Measurements from ENCODE around the gene SYNE1.
A peak's percentile ranks its signal among the peaks of the same experiment; 100 is the strongest.

DNA sequence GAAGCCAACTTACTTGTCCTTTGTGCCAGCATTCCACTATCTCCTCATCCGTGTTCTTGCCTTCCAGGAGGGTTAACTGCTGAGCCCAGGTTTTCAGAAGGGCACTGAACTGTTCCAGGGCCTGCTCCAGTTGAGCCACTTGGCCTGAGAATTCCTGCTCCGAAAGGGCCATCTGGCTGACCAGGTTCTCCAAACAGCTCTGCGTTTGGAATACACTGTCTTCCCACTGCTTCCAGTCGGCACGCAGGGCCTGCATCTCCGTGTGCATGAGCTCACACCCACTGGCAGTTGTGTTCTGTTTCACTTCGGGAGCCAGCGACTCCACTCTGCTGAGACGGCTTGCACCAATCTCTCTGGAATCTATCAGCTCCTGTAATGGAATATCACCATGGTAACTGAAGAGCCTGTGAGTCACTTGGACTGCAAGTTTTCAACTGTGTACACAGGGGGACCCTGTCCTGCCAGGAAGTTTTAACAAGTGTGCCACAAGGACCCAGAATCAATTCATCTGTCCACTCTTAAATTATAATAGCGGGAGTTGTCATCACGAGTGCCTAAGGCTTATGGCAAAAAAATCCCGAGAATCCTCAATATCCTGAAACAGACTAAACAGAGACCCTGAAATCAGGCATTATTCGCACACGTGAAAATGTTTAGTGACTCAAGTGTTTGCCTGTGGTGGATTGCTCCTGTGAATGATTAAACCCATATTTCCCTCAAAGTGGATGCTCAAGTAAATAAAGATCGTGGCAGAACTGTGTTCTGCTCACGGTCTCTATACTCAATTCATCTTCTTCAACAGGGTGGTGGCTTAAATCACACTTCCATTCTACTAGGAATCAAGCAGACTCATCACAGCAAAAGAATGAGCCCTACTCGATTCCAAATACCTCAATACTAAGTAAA lies 255.9 kb downstream of the SYNE1 start:
- no peak for TF ChIP-seq MXI1 (conservative IDR thresholded peaks at IDR 0.05; ENCODE audit: poor library complexity, severe bottlenecking)
- TF ChIP-seq, protein P1, sequence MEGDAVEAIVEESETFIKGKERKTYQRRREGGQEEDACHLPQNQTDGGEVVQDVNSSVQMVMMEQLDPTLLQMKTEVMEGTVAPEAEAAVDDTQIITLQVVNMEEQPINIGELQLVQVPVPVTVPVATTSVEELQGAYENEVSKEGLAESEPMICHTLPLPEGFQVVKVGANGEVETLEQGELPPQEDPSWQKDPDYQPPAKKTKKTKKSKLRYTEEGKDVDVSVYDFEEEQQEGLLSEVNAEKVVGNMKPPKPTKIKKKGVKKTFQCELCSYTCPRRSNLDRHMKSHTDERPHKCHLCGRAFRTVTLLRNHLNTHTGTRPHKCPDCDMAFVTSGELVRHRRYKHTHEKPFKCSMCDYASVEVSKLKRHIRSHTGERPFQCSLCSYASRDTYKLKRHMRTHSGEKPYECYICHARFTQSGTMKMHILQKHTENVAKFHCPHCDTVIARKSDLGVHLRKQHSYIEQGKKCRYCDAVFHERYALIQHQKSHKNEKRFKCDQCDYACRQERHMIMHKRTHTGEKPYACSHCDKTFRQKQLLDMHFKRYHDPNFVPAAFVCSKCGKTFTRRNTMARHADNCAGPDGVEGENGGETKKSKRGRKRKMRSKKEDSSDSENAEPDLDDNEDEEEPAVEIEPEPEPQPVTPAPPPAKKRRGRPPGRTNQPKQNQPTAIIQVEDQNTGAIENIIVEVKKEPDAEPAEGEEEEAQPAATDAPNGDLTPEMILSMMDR (IDR thresholded peaks at IDR 0.05; ENCODE audit: poor library complexity, severe bottlenecking): no peak
- peak; percentile 47 for TF ChIP-seq POLR2AphosphoS5 (IDR thresholded peaks at IDR 0.05)
